ENCODE measurements around the gene NR6A1.

Gene NR6A1

DNA sequence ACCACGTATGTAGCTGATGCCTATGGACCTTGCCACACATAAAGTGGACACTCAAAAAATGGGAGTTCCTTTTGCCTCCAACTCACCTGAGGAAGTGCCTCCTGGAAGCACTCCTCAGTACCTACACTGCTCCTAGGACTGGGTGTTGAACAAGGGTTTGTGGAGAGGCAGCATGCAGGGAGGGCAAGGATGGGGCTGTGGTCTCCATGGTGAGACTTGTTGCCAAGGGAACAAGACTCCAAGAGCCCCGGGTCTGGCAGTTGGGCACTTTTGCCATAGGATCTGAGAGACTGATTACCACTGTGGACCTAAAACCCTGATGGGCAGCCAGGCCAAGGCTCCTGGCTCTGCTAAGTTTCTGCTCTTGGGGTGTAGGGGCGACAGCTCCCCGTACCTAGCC lies 257.0 kb downstream of the NR6A1 start:
- no peak for DNase-seq

DNA sequence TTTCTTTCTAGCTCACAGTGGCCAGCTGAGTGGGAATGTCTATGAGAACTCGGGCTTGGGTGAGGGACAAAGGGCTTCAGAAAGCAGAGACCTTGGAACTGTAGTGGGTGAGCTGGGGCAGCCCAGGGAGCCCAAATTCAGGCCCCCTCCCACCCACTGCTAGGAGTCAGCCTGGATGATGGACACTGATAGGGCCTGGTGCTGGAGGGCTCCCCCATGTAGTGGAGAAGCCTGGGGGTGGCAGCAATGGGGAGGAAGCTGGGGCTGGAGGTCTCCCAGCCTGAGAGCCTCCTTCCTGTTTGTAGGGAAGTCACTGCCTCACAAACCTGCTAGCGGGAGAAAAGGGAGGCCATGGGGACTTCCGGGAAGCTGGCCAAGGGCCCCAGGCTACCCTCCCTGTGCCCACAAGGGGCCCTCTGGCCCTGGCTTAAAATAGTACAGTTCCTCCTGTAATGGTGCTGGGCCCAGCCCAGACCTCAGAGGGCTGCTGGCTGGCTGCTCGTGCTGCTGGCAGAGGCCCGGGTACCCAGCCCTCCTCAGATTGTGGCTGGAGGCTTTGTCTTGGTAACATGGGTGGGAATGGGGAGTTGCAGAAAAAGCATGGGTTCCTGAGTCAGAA lies 257.6 kb downstream of the NR6A1 start:
- DNase-seq: no peak

DNA sequence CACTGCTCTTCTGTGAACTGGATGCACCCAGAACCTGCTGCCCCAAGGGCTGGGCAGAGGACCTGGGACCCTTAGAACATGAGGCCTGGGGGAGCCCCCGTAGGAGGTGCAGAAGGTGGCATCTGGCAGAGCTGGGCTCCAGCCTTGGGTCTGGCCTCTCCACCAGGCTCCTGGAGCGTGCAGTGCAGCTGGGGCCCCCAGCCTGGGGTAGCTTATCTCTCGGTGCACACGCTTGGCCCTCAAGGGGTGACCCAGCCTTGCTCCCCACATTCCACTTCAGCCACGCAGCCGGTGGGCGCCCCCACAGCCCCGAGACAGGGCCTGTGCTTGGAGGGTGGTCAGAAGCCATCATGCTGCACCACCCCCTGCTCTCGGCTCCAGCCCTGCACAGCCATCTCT lies 258.3 kb downstream of the NR6A1 start:
- no peak for DNase-seq

DNA sequence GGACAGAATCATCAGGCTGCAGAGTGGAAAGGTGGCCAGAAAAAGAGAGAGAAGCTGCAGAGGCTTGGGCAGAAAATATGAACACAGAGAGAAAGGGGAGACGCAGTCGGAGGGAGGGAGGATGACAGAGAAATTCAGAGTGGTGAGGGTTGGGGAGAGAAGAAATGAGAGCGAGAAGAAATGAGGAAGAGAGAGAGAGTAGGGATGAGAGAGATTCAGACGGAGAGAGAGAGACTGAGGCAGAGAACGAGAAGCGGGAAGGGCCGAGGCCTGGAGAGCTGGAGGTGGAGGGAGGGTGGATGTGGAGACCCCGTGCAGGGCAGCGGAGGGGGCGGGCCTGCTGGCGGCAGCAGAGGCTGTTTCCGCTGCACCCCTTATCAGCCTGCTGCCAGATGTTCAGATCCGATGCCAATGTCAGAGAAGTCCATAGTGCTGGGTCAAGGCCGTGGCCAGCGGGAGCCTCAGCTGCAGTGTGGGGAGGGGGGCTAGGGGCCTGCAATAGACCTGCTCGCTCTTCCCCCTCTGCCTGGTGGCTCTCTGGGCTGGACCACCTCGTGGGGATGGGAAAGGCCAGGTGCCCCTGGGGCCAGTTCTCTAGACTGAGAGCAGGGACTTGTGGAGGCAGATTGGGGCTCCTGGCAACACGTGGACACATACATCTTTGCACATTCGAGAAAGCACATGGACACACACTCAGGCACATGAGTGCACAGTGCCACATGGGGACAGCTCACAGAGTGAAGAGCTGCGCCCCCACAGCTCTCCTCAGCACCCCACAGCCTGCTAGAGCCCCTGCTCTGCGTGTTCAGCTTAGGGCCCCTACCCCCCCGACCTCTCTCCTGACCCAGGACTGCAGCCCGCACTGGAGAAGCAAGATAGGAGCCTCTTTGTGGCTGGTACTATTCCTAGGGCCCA lies 259.0 kb downstream of the NR6A1 start:
- DNase-seq: no peak

DNA sequence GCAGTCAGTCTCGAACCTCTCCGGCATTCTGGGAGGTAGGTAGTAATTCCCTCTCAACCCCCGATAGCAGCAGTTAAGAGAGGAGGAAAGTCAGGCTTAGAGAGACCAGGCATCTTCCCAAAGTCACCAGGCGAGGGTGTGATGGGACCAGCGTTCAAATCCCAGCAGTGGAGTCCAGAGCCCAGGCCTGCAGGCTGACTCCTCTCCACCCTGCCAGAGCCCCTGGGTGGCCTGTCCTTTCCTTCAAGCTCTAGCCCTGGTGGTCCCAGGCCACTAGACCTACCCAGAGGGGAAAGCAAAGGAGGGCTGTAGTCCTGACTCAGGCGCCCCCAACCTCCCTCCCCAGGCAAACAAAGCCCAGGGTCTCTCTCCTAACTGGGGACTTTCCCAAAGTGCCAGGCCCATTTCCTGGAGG lies 259.7 kb downstream of the NR6A1 start:
- DNase-seq: no peak

DNA sequence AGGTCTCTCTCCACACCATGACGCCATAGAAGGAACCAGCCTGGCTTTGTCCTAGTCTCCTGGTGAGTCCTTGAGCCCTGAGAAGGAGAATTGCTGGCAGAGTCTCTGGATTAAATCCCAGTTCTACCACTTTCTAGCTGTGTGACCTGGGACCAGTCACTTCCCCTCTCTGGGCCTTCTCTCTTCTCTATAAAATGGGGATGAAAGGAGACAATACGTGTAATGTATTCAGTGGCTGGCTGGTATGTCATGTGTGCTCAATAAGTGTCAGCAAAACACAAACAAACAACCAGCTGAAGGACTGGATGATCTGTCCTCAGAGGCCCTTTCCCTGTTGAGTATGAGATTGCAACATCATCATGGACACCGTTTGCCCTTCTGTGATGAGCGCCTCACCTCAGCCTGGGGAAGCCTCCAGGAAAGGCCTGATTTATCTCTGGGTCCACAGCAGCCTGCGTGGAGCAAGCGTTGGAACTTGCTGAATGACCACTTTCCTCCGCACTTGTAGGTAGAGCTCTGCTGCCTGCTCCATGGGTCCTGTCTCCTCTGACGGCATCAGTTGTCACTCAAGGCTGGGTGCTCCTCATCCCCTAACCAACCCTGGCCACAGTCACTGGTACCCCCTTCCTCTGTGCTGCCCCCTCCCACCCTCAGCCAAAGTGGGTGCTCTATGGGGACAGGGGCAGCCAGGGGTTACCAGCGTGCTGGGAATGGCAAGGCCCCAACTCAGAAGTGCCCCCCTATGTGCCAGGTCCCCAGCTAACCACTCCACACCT lies 260.3 kb downstream of the NR6A1 start:
- DNase-seq: no peak

DNA sequence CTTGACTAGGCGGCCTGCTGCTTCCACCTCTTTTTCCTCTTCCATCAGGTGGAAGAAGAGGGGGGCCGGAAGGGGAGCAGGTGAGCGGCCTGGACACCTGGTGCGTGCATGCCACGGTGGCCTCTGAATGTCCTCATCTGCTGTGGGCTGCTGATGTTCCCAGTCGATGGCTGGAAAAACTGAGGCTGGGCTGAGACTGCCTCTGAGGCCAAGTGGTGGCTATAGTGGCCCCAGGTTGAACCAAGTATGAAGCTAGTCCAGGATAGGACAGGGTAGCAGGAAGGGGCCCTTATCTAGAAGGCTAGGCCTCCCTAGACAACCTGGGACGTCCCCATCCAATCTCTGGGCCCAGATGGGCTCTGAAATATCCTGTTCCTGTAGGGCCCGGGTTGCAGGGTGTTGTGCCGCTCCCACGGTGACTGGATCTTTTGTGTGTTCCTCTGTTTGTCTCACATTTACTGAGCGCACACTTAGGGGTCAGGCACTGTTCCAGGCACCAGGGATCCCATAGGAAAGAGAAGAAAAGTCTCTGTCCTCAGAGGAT lies 263.2 kb downstream of the NR6A1 start:
- DNase-seq: no peak

DNA sequence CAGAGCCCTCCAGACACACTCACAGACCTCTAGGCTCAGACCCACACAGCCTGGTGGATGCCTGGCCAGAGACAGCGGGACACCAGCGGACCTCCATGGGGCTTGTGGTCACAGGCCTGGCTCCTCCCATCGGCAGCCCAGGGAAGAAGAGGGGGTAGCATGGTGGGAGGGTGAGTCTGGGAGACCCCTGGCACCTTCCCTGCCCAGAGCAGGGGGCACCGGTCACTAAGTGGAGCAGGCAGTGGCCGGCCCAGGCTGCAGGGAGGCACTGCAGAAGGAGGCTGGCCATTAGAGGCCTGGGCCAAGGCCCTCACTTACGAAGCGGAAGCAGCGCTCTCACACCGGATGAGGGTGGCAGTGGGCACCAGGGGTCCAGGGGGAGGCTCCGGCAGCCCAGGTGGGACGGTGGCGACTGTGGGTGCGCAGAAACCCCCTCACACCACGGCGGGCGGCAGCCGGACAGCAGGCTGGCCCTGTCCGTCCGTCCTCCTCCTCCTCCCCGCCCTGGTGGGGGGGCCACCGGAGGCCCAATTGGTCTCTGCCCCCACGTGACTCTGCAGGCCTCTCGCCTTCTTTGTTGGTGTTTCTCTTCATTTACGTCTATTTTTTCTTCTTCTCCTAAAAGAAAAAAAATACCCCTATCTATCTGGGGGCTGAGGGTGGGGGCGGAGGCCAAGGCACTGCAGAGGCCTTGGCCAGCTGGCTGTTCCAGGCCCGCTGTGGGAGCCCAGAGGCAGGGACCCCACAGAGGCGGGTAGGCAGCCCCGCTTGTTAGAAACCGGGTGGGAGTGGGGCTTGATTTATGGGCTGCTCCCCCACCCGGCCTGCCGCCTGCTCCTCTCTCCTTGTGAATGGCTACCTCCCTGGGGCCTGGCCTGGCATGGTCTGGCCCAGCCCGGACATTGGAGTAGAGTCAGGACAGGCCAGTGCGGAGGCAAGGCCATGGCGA lies 263.9 kb downstream of the NR6A1 start, which contains the start of gene NR5A1:
NR5A1 (minus strand) TSS at position 469 of the 949 bp plus-strand sequence. CDS start 4,004 bp downstream, outside the sequence.
- DNase-seq: no peak

DNA sequence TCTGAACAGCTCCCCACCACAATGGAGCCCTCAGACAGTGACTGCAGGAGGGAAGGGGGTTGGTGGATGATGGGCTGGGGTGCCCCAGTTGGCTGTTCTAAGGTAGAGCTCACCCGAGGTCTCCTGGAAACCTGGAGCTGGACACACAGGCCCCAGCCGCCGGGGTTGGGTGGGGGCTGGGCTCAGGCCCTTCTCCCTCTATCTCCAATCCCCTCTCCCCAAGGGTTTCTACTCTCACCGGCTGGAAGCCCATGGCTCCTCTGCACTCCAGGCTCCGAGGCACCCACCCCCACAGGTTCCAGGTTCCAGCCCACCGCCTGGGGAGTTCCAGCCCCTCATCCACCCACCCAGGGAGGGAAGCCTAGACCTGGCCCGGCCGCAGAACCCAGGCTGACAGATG lies 264.7 kb downstream of the NR6A1 start:
- no peak for DNase-seq

DNA sequence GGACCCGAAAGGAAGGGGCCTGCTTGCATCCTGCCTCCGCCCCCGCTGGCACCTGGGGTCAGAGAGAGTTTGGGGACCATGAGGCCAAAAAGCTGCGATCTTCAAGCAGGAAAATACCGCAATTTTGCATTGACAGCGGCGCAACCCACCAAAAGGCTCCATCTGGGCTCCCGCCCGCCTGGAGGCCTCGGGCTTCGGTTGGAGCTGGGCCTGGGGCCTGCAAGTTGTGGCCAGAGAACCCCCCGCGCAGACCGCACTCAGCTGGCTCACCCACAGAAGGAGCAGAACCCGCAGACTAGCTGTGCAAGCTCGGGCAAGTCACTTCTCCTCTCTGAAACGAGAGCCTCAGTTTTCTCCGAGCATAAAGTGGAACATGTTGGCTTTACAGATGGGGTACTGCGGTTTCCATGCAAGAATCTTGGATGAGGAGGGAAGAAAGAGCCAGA lies 265.2 kb downstream of the NR6A1 start:
- DNase-seq: no peak

DNA sequence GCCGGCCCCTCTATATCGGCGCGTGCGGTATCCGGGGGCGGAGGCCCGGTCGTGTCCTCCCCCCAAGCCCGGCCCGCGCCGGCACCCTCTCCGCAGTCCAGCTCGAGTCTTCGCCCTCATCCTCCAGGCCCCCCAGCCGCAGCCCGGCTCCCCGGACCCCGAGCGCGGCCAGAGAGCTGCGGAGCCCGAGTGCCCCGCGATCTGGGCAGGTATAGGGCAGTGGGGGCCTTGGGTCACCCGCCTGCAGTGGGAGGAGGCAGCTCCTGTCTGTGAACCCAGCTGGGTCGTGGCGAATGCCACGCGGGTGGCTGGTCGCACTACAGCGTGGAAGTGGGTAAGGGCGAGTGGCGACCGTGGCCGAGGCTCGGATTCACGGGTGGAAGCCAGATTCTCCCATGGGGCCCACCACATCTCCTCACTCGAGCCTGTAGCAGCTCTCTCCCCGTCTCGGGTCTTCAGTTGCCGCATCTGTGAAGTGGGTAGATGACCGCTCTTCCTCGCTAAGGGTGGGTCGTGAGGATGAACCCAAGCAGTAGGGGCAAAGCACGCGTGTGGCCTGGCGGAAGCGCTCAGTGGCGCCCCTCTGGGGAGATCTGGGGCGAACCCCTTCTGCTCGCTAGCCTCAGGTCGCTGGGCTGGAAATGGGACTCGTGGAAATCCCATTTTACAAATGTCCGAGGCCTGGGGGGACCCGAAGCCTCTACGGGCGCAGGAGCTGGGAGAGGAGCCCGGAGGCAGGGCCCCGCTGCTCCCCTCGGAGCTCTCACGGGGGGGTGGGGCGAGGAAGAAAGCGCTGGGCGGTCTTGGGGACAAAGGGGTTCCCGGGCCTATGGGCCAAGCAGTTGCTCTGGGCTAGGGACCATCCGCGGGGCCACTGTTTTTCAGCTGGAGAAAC lies 265.9 kb downstream of the NR6A1 start:
- no peak for DNase-seq

DNA sequence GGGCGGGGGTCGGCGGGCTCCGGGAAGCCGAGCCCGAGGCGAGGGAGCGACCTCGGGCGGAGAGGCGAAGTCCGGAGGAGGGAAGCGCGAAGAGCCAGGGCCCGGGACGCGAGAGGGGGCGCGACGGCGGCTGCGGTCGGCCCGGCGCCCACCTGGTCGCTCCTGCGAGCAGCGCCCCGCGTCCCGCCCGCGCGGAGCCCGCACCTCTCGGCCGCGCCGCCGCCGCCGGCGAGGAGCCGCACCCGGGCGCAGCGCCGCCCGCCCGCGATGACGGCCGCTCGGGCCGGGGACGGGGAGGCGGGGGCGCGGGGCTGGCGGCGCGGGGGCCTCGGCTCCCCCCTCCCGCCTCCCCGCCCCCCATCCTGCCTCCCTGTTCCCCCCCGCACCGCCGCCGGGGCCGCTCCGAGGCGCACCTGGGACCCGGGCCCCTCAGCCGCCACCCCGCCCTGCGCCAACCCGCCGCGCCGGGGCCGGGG lies 266.5 kb downstream of the NR6A1 start:
- DNase-seq: no peak

DNA sequence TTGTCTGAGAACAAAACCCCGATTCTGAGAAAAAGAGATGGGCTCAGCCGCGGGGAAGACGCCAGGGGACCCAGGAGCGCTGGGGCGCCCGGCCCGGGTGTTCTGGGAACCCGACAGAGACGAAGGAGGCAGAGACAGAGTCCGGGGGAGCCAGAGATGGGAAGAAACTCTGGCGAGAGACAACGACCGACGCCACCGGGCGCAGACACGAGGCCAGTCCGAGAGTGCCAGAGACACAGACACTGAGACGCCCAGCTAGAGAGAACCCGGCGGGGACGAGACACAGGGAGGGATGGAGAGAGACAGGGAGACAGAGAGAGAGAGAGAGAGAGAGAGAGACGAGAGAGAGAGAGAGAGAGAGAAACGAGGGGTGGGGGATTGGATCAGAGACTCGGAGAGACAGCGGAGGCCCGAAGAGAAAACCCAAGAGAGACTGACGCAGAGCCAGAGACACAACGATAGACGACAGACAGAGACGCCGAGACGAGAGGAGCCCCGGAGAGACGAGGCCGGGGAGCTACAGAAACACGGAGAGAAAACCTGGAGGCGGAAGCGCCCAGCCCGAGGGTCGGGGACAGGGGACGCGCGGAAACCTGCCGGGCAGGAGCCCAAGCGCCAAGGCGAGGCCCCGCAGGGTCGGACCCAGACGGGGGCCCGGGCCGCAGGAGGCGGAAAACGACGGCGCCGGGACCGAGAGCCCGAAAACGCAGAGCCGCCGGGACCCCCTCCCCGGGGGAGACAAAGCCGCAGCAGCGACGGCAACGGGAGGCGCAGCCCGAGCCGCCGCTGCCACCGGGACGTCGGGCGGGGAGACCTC lies 267.2 kb downstream of the NR6A1 start:
- no peak for DNase-seq

DNA sequence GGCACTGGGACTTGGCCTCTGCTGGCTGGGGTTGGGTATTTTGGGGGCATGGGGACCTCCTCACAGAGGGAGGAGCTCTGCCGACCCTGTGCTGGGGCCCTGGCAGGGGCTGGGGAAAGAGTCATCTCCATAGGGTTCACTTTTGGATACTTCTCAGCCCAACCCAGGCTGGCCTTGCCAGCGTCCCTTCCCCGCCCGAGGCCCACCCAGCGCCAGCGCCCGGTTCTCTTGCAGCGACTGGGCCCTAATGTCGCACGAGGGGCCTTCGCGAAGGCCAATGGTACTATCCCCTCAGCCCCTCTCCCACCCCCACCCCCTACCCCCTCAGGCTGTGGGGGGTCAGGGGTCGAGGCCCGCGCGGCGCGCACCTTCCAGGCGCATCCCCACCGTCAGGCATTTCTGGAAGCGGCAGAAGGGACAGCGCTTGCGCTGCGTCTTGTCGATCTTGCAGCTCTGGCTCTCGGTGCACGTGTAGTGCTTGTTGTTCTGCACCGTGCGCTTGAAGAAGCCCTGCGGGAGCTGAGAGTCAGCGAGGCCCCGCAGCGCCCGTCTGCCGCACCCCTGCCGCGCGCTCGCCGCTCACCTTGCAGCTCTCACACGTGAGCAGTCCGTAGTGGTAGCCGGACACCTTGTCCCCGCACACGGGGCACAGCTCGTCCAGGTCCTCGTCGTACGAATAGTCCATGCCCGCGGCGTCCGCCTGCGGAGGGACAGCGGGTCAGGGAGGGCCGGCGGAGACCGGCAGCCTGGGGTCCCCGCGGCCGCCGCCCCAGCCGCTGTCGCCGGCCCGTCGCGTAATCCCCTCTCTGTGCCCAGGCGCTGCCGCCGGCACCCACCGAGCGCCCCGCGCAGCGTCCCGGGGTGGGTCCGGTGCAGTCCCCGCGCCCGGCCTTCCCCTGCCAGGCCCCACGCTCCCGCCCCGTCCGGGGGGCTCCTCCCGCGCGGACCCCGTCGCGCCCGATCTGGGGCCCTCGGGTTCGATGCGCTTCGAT lies 268.1 kb downstream of the NR6A1 start:
- no peak for DNase-seq

DNA sequence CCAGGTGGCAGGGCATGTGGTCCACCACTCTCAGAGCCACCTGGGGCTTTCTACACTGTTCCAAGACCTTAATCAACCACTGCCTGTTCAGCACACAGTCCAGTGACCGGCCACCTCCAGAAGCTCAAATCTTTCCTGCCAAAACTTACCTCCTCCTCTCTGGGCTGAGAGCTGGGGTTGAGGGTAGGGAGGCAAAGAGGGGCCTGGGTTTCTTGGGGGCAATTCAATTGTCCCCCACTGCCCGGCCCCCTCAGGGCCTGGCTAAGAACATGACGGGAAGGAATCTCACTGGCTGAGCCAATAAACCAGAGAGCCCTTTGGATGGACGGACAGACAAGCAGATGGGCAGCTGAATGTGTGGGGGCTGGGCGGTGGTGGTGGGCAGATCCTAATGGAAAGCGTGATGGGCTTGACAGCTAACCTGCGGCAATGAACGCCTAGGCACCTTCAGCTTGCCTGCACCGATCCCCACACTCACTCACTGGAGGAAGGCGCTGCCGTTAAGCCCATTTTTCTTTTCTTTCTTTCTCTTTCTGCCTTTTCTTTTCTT lies 269.3 kb downstream of the NR6A1 start:
- no peak for DNase-seq

DNA sequence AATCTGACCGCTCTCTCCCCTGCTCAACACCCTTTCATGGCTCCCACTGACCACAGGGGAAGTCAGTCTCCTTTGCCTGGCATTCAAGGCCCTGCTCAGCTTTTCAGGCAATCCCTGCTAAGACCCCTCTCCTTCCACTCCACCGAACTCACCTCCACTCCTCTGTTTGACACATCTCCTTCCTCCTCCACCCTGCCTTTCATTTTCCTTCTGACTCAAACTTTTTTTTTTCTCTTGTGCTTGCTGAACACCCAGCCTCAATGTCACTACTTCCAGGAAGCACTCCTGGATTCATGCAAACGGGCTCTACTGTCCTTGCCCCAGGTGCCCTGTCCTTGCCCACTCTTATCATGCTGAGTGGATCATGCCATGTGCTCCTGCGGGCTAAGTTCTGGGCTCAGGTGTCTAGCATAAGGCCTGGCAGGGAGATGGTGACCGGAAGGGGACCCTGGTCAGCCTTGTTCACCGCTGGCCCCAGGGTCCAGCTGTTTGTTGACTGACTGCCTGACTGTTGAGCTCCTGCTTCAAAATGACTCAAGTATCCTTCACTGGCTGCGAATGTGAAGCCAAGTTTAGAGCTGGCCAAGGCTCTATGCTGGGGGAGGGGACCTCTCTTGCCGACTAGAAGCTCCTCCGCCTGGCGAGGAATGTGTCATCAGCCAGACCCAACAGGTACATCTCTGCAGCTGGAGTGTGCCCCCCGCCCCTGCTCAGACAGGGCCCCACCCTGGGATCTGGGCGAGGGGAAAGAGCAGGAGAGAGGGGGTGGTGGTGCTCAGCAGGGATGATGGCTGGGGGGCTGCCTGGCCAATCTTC lies 270.1 kb downstream of the NR6A1 start:
- DNase-seq: no peak

Data from fibroblast of skin of right biceps (primary cell).